Mesothelial cell of epicardium (in vitro differentiated cells): Measurements from ENCODE around the gene ANKS1A. TPM values are rescaled to one million over a fixed set of nuclear protein-coding genes. Genes with fewer than 3 reads are reported as not detected.
A peak's percentile ranks its signal among the peaks of the same experiment; 100 is the strongest.

Source experiments
- DNase-seq, 2 experiments: peaks; one replicate each; pipeline ENCODE4 v3.0.0; 2021; ENCODE audit warnings: low spot score in 2 of 2; ENCODE audit not compliant: unreplicated experiment in 2 of 2
- H3K27ac Mint-ChIP-seq: 2 replicates; pipeline ENCODE4 v1.8.0; 2021; ENCODE audit warnings: mixed read lengths
- H3K27me3 Mint-ChIP-seq: 2 replicates; pipeline ENCODE4 v1.8.0; 2021; ENCODE audit warnings: low read depth, mixed read lengths
- H3K36me3 Mint-ChIP-seq: 2 replicates; pipeline ENCODE4 v1.8.0; 2021; ENCODE audit warnings: mixed read lengths
- H3K4me1 Mint-ChIP-seq: 2 replicates; pipeline ENCODE4 v1.8.0; 2021; ENCODE audit warnings: mixed read lengths
- H3K4me3 Mint-ChIP-seq: 2 replicates; pipeline ENCODE4 v1.8.0; 2021; ENCODE audit warnings: mild to moderate bottlenecking, moderate library complexity, mixed read lengths
- H3K9me3 Mint-ChIP-seq: 2 replicates; pipeline ENCODE4 v1.8.0; 2021; ENCODE audit warnings: mixed read lengths
- total RNA-seq: library from RNA; stranded (reverse); gene quantifications from 3 replicates; pipeline ENCODE4 v1.2.1, GENCODE V29; 2021
- TF ChIP-seq, protein P1 (sequence below): fragments of 200-600 bp; sonication (generic); IDR thresholded peaks from one replicate; pipeline ENCODE4 v1.5.0; 2021; ENCODE audit warnings: antibody characterized with exemption; ENCODE audit not compliant: unreplicated experiment

Gene ANKS1A
- total RNA-seq, 1 donor from 2014 or later = 30.6 TPM

DNA sequence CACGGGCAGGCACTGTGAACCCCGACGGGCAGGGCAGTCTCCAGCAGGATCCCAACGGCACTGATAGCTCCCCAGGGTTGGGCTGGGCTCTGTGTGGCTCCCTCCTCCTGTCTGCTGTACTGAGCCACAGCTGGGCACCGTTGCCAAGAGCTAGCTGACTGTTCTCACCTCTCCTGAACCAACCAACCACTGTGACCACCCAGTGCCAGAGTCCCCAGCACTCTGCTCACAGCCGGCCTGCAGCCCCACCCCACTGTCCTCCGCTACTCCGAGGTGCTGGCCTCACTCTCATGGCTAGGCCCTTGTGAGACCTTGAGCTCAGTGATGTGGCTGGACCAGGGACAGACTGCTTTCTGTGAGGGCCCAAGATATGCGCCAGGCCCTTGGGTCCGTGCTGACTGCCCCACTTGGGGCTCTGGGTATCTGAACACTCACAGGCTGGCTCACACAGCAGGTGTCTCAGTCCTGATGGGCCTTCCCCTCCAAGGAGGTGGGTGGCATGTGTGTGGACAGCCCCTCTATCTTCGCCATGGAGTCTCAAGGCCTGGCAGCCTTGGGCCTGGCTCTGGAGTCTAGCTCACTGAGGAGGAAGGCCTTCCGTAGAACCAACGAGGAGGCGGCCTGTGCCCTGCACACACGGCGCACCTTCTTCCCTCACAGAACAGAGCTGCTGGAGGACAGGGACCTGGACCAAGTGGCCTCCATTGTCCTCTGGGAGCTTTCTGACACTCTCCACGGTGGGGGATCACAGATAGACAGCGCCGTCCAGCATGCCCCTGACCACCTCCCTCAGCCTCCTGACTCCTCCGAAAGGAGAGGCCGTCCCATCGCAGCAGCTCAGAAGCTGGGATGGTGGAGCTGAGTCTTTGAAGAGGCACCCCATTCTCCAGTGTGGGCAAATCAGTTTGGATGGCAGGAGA is 198.6 kb downstream of the ANKS1A start:
- H3K27me3 Mint-ChIP-seq = no peaks in the 10 kb centered on the region
- H3K9me3 Mint-ChIP-seq = no peaks in the 10 kb centered on the region
- H3K4me1 Mint-ChIP-seq = peaks cover 23% of the 10 kb centered on the region
- no peak overlapping the region for H3K27ac Mint-ChIP-seq
- TF ChIP-seq, protein P1, sequence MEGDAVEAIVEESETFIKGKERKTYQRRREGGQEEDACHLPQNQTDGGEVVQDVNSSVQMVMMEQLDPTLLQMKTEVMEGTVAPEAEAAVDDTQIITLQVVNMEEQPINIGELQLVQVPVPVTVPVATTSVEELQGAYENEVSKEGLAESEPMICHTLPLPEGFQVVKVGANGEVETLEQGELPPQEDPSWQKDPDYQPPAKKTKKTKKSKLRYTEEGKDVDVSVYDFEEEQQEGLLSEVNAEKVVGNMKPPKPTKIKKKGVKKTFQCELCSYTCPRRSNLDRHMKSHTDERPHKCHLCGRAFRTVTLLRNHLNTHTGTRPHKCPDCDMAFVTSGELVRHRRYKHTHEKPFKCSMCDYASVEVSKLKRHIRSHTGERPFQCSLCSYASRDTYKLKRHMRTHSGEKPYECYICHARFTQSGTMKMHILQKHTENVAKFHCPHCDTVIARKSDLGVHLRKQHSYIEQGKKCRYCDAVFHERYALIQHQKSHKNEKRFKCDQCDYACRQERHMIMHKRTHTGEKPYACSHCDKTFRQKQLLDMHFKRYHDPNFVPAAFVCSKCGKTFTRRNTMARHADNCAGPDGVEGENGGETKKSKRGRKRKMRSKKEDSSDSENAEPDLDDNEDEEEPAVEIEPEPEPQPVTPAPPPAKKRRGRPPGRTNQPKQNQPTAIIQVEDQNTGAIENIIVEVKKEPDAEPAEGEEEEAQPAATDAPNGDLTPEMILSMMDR = no peak
- H3K36me3 Mint-ChIP-seq = peaks cover 30% of the 10 kb centered on the region
- DNase-seq = peak in 1 of 2 experiments; percentile 32
- H3K4me3 Mint-ChIP-seq = no peak overlapping the region

DNA sequence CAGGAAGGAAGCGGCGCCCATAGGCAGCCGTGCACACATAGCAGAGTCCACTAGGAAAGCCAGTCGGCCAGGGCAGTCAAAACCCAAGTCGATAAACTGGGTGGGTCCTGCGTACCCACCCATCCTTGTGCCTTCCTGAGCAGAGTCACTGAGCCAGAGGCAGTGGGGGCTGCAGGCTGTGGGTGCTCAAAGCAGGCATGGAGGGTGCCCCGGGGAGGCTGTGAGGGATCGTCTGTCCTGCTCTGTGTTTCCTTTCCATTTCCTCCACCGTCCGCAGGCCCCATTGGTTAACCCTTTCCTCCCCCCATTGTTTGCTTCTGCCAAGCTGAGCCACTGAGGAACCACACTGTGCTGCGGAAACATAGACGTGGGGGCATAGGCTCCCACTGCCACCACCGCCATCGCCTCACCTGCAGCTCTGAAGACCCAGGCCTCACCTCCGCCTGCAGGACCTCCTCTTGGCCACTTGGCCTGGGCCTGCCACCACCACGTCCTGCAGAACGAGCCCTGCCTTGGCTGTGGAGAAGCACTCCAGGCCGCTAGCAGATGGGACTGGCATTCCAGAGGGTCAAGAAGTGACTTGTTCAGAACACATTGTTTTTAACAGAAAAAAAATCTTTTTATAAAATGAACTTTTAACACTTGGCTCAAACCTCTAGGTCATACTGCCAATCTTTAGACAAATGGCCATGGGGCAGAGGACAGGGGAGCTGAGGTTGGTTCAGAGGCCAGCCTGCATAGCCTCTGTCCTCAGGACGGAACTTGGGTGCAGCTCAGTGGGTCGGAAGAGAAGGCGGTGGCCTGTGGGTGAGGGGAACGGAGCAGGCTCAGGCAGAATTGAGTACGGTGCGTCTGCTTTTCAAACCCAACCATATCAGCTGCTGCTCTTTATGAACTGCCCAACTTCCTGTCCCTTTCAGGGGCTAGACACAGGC is 199.5 kb downstream of the ANKS1A start:
- Mint-ChIP-seq H3K27me3 (no peaks in the 10 kb centered on the region), H3K36me3 (peaks cover 29% of the 10 kb centered on the region), H3K4me3 (no peak overlapping the region), H3K9me3 (no peaks in the 10 kb centered on the region), H3K27ac (no peak overlapping the region), H3K4me1 (peaks cover 29% of the 10 kb centered on the region)
- TF ChIP-seq, protein P1 = no peak
- DNase-seq = peak in 1 of 2 experiments; percentile 30

DNA sequence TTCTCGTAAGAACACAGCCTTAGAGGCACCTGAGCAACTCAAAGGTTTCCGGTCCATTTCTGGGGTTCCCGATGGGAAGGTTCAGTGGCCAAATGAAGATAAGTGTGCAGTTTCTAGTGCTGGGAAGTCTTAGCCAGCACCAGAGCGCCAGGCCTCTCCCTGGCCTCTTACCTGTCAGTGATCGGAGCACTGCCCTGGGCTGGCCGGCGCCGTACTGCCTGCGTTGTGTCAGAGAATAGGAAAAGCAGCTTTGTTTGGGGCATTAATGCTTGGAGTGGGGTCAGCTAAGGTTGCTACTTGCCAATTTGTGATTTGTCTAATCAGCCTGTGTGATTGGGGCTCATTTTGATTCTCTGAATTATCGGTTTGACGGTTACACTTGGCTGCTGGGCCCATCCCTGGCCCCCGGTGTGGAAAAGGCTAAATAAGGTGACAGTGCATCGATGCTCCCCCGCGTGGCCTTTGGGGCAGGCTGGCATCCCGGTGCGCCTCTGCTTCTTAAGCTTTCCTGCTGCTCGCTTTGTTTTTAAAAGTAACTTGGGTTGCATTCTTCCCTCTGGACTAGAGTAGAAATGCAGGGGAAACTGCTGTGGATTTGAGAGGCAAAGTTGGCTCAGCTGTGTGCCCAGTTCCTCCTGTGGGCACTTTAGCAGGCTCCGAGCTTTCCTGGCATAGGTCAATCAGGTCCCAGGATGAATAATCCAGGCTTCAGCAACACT is 200.3 kb downstream of the ANKS1A start:
- H3K4me1 Mint-ChIP-seq = peaks cover 29% of the 10 kb centered on the region
- TF ChIP-seq, protein P1 = no peak
- H3K27ac Mint-ChIP-seq = peak overlapping the region; percentile 90
- no peaks in the 10 kb centered on the region for H3K9me3 Mint-ChIP-seq
- no peaks in the 10 kb centered on the region for H3K27me3 Mint-ChIP-seq
- no peak overlapping the region for H3K4me3 Mint-ChIP-seq
- peaks cover 25% of the 10 kb centered on the region for H3K36me3 Mint-ChIP-seq
- peak in 1 of 2 experiments; percentile 27 for DNase-seq

DNA sequence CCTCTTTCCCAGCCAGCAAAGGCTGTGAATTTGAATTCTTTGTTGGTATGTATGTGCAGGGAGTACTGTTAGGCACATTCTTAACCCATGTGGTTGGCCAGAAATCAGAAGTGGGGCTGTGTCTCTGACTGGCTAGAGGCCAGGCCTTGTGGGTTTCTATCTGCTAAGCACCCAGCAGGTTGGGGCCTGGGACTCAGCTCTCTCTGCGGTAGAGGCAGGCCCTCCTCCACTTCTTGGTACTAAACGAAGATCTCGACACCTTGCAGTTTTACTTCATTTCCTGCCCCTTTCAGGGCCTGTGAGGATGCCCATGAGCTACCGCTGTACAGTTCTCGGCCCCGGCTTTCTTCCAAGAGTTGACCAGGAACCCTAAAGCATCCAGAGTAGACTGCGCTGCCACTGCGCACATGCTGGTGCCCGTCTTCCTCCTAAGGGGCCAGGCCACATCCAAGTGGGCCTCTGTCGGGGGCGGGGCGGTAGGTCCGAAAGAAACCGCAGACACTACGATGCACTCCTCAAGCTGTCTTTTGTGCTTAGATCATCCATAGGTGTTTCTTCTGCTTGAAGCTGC is 201.0 kb downstream of the ANKS1A start:
- peak in 1 of 2 experiments; percentile 38 for DNase-seq
- H3K36me3 Mint-ChIP-seq = peaks cover 24% of the 10 kb centered on the region
- peak overlapping the region; percentile 90 for H3K27ac Mint-ChIP-seq
- no peaks in the 10 kb centered on the region for H3K9me3 Mint-ChIP-seq
- H3K4me3 Mint-ChIP-seq = no peak overlapping the region
- TF ChIP-seq, protein P1 = no peak
- peaks cover 29% of the 10 kb centered on the region for H3K4me1 Mint-ChIP-seq
- no peaks in the 10 kb centered on the region for H3K27me3 Mint-ChIP-seq

DNA sequence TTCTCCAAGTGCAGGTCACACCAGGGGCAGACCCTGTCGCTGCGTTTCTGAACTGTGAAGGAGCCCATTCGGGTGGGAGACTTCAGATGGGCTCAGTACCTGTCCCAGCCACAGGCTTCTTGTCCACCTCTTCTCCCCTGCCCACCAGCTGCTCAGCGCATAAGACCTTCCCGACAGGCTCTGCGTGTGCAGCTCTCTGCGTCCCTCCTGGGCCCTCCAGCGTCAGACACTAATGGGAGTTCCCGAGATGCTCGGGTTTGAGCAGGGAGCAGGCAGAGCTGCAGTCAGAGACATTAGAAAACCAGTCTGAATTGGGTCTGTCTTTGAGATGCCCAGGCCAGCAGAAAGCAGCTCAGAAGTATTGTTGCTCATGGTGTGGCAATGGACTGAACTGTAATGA is 201.7 kb downstream of the ANKS1A start:
- Mint-ChIP-seq H3K27me3 (no peaks in the 10 kb centered on the region), H3K36me3 (peaks cover 20% of the 10 kb centered on the region), H3K27ac (no peak overlapping the region), H3K4me1 (peaks cover 31% of the 10 kb centered on the region), H3K9me3 (no peaks in the 10 kb centered on the region), H3K4me3 (no peak overlapping the region)
- TF ChIP-seq, protein P1 = no peak
- DNase-seq = no peak
